Measurements from ENCODE around the gene RPS15A.

Gene RPS15A

GRCh38 chr16:18799500-18799899, 9.4 kb upstream of the RPS15A start:
- no peak overlapping the region for H3K27ac ChIP-seq
- no peak for DNase-seq (ENCODE audit: low spot score)
- no peak overlapping the region for H3K4me3 ChIP-seq
- TF ChIP-seq CTCF (IDR thresholded peaks at IDR 0.05), result no peak

- Histone ChIP-seq H3K27ac (no peak overlapping the region), H3K4me3 (no peak overlapping the region)
- no peak for TF ChIP-seq CTCF (IDR thresholded peaks at IDR 0.05)
- DNase-seq (ENCODE audit: low spot score), result no peak
Measured at GRCh38 chr16:18797746-18798145, 7.6 kb upstream of the RPS15A start.

GRCh38 chr16:18796377-18796776, 6.2 kb upstream of the RPS15A start:
- Histone ChIP-seq H3K27ac (no peak overlapping the region), H3K4me3 (no peak overlapping the region)
- no peak for DNase-seq (ENCODE audit: low spot score)
- TF ChIP-seq CTCF (IDR thresholded peaks at IDR 0.05), result no peak

- DNase-seq (ENCODE audit: low spot score), result no peak
- H3K27ac ChIP-seq, result no peak overlapping the region
- no peak overlapping the region for H3K4me3 ChIP-seq
- no peak for TF ChIP-seq CTCF (IDR thresholded peaks at IDR 0.05)
Measured at GRCh38 chr16:18792836-18793433, 2.8 kb upstream of the RPS15A start.

- TF ChIP-seq CTCF (IDR thresholded peaks at IDR 0.05), result no peak
- peak overlapping the region; percentile 84 for H3K4me3 ChIP-seq
- no peak for DNase-seq (ENCODE audit: low spot score)
- peak overlapping the region; percentile 84 to 87 for H3K27ac ChIP-seq
Measured at GRCh38 chr16:18789515-18789849, 652 bp downstream of the RPS15A start.

GRCh38 chr16:18788828-18789514, 1.2 kb downstream of the RPS15A start:
- no peak for DNase-seq (ENCODE audit: low spot score)
- peak overlapping the region; percentile 84 to 87 for H3K27ac ChIP-seq
- peak overlapping the region; percentile 84 for H3K4me3 ChIP-seq
- TF ChIP-seq CTCF (IDR thresholded peaks at IDR 0.05), result no peak
